Embryonic facial prominence (tissue), 1 donor: ENCODE data around the gene UBALD2.

ENCODE experiments used
- DNase-seq: peaks from one replicate; pipeline ENCODE4 v3.0.0-alpha.2; 2016; ENCODE audit errors: extremely low spot score

UBALD2 gene

DNA sequence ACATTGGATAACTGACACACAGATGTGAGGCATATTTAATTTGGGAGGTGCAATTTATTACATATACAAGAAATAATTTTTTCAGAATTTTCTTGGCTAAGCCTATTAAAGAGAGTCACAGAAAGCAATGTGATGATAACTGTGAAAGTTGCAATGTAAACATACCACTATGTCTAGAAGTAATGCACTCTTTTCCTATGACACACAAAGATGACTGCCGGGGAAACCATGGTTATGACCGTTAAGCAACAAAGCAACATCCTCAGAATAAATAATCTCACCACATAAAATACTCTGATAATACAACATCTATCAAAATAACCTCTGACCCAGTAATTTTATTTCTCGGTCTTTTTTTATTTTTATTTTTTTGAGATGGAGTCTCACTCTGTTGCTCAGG lies 53.4 kb downstream of the UBALD2 start:
- DNase-seq = no peak
